Medulla oblongata (tissue), 1 donor: Measurements from ENCODE around the gene CHRNB1.

Source experiments
- DNase-seq: peaks from one replicate; pipeline ENCODE4 v3.0.0-alpha.2; 2015; ENCODE audit errors: extremely low spot score

CHRNB1 gene

GRCh38 chr17:7437950-7438614, 6.8 kb upstream of the CHRNB1 start:
- peak; percentile 69 for DNase-seq

DNA sequence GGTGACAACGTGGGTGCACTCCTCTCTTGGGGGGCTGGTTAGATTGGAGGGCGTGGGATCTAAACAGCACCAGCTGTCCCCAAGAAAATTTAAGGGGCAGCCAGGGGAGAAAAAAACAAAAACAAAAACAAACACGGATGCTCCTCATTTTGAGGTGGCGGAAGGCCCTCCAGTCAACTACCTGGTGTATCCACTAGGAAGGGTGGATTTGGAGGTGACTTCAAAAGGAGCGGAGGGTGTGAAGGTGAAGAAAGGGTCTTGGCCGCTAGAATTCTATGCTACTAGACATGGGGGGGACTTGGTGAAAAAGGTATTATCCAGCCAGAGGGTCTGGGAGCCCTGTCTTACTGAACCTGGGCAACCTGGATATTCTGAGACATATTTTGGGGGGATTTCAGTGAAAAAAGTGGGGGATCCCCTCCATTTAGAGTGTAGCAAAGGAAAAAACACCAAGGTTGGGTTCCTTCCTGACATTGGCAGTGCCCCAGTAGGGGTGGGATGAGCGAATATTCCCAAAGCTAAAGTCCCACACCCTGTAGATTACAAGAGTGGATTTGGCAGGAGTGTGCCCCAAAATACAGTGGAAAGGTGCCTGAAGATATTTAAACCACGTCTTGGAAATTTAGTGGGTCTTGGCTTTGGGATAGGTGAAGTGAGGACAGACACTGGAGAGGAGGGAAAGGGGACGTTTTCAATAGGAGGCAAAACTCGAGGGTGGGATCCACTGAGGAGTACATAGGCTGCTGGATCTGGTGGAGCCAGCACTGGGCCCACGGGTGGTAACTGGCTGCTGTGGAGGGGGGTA, 6.0 kb upstream of the CHRNB1 start:
- DNase-seq = no peak

DNA sequence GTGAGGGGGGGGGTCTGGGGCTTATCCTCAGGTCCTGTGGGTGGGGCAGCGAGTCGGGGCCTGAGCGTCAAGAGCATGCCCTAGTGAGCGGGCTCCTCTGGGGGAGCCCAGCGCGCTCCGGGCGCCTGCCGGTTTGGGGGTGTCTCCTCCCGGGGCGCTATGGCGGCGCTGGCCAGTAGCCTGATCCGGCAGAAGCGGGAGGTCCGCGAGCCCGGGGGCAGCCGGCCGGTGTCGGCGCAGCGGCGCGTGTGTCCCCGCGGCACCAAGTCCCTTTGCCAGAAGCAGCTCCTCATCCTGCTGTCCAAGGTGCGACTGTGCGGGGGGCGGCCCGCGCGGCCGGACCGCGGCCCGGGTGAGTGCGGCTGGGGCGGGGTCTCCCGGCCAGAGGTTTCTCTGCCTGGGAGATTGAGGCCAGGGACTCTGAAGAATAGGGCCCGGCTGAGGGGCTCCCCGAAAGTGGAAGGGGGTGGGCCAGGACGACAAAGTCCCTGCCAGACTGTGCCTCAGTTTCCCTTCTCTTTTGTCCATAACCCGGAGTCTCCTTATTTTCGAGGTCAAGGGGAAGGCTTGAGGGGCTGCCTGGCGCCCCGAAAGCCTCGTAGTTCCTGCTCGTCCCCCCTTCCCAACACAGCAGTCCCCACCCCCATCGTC, 5.3 kb upstream of the CHRNB1 start, which contains the start of gene FGF11:
Gene FGF11, plus strand, starts transcription at position 51 of the 651 bp plus-strand sequence. Its CDS starts 109 bp downstream, at position 160.
- no peak for DNase-seq

DNA sequence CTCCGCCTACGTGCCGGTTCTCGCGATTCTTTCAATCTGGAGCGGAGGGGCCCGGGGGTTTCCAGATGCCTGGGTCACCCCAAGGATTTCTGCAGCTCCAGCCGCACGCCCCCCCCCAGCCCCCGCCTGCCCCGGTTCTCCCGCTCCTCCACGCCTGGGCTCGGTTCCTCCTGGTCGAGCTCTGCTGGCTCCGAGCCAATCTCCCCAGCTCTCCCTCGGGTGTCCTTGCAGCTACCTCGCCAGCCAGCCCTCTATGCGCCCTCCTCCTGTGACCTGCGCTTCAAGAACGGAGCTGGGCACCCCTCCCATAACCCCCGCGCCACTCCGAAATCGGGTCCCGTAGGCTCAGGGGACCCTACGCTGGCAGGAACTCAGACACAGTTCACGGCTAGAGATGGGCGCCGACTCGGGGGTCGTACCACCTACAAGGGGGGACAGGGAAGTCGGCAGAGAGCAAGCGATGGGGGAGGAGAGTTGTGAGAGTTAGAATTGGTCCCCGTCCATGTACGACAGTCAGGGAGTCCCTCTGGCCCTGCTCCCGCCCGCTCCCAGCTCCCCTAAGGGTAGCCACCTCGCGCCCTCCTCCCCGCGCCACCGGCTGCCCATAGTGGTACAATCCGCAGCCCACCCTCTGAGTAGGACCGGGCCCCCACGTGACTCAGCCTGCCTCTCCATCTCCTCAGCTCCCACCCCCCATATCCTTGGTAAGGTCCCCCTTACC, 4.6 kb upstream of the CHRNB1 start:
- DNase-seq = peak; percentile 28

- DNase-seq = no peak
Measured at GRCh38 chr17:7440834-7441195, 4.0 kb upstream of the CHRNB1 start.

GRCh38 chr17:7441266-7441665, 3.6 kb upstream of the CHRNB1 start:
- DNase-seq = no peak

- no peak for DNase-seq
Measured at GRCh38 chr17:7442142-7442541, 2.7 kb upstream of the CHRNB1 start.

- no peak for DNase-seq
Measured at GRCh38 chr17:7443499-7444485, 1.1 kb upstream of the CHRNB1 start.

DNA sequence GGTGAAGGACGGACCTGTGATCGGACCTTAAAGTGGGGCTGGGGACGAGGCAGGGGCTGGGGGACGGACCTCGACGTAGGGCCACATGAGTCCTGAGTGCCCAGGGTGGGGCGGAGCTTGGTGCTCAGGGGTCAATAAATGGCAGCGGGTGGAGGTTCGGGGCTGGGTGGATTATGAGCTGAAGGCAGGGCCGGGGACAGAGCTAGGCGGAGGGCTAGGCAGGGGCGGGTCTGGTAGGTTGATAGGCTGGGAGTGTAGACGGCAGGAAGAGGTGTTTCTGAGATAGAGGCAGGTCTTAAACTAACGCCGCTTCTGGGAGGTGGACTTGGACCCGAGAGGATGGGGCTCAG, 733 bp downstream of the CHRNB1 start:
- DNase-seq = no peak

DNA sequence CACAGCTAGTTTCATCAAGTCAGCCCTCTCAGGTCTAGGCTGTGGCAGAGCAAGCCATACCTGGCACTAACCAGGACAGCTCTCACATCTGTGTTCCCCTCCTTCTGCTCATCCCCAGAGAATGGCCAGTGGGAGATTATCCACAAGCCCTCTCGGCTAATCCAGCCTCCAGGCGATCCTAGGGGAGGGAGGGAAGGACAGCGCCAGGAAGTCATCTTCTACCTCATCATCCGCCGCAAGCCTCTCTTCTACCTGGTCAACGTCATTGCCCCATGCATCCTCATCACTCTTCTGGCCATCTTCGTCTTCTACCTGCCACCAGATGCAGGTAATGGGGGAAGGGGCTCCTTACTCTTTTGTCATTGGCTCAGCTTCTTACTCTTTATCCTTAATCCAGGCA, 3.6 kb downstream of the CHRNB1 start:
- DNase-seq = no peak

GRCh38 chr17:7459961-7460545, 15.2 kb downstream of the CHRNB1 start:
- no peak for DNase-seq

- DNase-seq = no peak
Measured at GRCh38 chr17:7460850-7461660, 16.2 kb downstream of the CHRNB1 start.

- no peak for DNase-seq
Measured at GRCh38 chr17:7462474-7463371, 17.9 kb downstream of the CHRNB1 start.

GRCh38 chr17:7463372-7463846, 18.5 kb downstream of the CHRNB1 start:
- DNase-seq = no peak

DNA sequence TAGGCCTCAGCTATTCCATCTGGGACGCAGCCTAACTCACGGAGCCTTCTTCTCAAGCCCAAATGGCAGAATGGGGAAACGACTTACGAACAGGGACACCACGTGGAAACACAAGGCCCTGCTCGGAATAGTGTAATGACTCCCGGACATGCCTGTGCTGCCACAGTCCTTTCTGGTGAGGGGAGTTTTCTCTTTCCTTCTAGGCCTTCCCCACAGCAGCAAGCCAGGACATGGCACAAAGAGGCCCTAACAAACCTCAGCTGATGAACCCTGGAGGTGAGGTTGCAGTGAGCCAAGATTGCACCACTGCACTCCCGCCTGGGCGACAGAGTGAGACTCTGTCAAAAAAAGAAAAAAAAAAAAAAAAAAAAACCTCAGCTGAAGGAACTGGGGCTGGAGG, 19.2 kb downstream of the CHRNB1 start:
- DNase-seq = no peak

DNA sequence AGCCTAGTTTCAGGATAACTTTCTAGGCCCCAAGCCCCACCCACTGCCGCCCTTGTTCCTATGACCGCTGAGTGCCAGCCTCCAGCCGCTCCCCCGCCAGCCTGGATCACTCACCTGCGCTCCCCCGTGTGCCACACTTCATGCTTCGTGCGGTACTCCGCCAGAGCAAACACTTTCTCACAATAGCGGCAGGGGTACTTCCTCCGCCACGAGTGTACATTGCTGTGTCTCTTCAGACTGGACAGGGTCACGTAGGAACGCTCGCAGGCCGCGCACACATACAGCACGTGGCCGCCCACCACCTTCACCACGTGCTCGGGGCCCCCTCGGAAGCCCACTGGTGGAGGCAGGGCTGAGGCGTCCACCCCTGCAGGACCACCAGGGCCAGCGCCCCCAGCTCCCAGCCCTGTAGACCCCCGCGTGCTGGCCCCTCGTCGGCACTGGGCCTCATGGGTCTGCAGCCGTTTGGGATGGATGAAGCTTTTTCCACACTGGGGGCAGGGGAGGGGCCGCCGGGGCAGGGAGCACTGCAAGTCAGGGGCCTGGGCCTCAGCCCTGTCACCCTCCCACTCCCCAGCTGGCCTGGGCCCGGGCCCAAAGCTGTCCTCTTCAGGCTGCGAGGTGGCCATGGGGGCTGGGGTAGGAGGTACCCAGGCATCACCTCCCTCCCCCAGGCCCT, 20.9 kb downstream of the CHRNB1 start:
- no peak for DNase-seq

DNA sequence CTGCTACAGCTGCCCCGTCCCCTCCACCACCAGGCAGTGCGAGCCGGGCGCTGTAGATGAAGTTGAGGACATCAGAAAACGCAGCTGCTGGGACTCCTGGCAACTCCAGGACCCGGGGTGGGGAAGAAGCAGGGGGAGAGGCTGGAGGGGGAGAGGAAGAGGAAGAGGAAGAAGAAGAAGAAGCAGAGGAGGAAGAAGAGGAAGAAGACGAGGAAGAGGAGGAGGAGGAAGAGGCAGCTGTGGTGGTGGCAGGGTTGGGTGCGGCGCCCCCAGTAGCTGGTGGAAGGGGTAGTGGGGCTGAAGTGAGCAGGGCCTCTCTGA, 21.4 kb downstream of the CHRNB1 start:
- no peak for DNase-seq
